ENCODE data around the gene SLC22A16.

DNA sequence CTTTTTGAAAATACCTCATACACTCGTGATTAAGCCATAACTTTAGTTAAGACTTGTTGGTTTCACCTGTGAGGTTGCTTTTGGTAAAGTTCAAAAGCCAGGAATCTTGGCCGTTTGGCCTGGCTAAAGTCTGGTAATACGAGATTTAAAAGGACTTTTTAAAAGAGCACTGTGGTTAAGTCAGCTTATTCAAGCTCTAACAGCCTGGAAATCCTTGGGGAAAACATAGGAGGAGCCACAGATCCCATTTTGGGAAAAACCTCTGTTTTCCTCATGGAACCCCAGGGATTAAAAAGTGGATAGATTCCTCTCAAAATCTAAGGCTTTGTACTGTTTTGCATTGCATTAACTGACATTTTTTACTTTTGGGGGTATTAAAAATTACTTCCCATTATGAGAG, 13.7 kb upstream of the SLC22A16 start:
- TF ChIP-seq, protein P1, sequence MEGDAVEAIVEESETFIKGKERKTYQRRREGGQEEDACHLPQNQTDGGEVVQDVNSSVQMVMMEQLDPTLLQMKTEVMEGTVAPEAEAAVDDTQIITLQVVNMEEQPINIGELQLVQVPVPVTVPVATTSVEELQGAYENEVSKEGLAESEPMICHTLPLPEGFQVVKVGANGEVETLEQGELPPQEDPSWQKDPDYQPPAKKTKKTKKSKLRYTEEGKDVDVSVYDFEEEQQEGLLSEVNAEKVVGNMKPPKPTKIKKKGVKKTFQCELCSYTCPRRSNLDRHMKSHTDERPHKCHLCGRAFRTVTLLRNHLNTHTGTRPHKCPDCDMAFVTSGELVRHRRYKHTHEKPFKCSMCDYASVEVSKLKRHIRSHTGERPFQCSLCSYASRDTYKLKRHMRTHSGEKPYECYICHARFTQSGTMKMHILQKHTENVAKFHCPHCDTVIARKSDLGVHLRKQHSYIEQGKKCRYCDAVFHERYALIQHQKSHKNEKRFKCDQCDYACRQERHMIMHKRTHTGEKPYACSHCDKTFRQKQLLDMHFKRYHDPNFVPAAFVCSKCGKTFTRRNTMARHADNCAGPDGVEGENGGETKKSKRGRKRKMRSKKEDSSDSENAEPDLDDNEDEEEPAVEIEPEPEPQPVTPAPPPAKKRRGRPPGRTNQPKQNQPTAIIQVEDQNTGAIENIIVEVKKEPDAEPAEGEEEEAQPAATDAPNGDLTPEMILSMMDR (IDR thresholded peaks at IDR 0.05; ENCODE audit: low read depth, low read length, missing input control), result no peak
- TF ChIP-seq TAF1 (conservative IDR thresholded peaks at IDR 0.05) (no peak), HNF4A (conservative IDR thresholded peaks at IDR 0.05) (no peak), RXRA (IDR thresholded peaks at IDR 0.05) (no peak), JUND (IDR thresholded peaks at IDR 0.05) (no peak), SP1 (IDR thresholded peaks at IDR 0.05) (no peak), RAD21 (IDR thresholded peaks at IDR 0.05) (no peak), YY1 (IDR thresholded peaks at IDR 0.05) (no peak), GABPA (IDR thresholded peaks at IDR 0.05 in 1 of 2, conservative IDR thresholded peaks at IDR 0.05 in 1 of 2) (no peak)
- TF ChIP-seq, protein P2, sequence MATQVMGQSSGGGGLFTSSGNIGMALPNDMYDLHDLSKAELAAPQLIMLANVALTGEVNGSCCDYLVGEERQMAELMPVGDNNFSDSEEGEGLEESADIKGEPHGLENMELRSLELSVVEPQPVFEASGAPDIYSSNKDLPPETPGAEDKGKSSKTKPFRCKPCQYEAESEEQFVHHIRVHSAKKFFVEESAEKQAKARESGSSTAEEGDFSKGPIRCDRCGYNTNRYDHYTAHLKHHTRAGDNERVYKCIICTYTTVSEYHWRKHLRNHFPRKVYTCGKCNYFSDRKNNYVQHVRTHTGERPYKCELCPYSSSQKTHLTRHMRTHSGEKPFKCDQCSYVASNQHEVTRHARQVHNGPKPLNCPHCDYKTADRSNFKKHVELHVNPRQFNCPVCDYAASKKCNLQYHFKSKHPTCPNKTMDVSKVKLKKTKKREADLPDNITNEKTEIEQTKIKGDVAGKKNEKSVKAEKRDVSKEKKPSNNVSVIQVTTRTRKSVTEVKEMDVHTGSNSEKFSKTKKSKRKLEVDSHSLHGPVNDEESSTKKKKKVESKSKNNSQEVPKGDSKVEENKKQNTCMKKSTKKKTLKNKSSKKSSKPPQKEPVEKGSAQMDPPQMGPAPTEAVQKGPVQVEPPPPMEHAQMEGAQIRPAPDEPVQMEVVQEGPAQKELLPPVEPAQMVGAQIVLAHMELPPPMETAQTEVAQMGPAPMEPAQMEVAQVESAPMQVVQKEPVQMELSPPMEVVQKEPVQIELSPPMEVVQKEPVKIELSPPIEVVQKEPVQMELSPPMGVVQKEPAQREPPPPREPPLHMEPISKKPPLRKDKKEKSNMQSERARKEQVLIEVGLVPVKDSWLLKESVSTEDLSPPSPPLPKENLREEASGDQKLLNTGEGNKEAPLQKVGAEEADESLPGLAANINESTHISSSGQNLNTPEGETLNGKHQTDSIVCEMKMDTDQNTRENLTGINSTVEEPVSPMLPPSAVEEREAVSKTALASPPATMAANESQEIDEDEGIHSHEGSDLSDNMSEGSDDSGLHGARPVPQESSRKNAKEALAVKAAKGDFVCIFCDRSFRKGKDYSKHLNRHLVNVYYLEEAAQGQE (IDR thresholded peaks at IDR 0.05), result no peak
- TF ChIP-seq, protein P3, sequence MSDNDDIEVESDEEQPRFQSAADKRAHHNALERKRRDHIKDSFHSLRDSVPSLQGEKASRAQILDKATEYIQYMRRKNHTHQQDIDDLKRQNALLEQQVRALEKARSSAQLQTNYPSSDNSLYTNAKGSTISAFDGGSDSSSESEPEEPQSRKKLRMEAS (IDR thresholded peaks at IDR 0.05), result no peak
- TF ChIP-seq, protein P4, sequence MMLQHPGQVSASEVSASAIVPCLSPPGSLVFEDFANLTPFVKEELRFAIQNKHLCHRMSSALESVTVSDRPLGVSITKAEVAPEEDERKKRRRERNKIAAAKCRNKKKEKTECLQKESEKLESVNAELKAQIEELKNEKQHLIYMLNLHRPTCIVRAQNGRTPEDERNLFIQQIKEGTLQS (IDR thresholded peaks at IDR 0.05), result no peak
- TF ChIP-seq, protein P5, sequence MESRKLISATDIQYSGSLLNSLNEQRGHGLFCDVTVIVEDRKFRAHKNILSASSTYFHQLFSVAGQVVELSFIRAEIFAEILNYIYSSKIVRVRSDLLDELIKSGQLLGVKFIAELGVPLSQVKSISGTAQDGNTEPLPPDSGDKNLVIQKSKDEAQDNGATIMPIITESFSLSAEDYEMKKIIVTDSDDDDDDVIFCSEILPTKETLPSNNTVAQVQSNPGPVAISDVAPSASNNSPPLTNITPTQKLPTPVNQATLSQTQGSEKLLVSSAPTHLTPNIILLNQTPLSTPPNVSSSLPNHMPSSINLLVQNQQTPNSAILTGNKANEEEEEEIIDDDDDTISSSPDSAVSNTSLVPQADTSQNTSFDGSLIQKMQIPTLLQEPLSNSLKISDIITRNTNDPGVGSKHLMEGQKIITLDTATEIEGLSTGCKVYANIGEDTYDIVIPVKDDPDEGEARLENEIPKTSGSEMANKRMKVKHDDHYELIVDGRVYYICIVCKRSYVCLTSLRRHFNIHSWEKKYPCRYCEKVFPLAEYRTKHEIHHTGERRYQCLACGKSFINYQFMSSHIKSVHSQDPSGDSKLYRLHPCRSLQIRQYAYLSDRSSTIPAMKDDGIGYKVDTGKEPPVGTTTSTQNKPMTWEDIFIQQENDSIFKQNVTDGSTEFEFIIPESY (IDR thresholded peaks at IDR 0.05), result no peak
